Nephron (organoid): ENCODE measurements around the gene ASGR1.
A peak's percentile ranks its signal among the peaks of the same experiment; 100 is the strongest.

Experiments used
- H3K27ac Mint-ChIP-seq, 3 experiments: 2 replicates each; pipeline ENCODE4 v1.8.0; 2020; ENCODE audit warnings: mixed read lengths in 3 of 3, mild to moderate bottlenecking in 2 of 3, moderate library complexity in 1 of 3
- H3K27me3 Mint-ChIP-seq: 2 replicates; pipeline ENCODE4 v1.8.0; 2021; ENCODE audit warnings: low read depth, mild to moderate bottlenecking, moderate library complexity, mixed read lengths
- H3K36me3 Mint-ChIP-seq: 2 replicates; pipeline ENCODE4 v1.8.0; 2020; ENCODE audit warnings: low read depth, mixed read lengths
- H3K4me1 Mint-ChIP-seq: 2 replicates; pipeline ENCODE4 v1.8.0; 2020; ENCODE audit warnings: mixed read lengths
- H3K4me3 Mint-ChIP-seq, 3 experiments: 2 replicates each; pipeline ENCODE4 v1.8.0; 2020; ENCODE audit warnings: mild to moderate bottlenecking in 3 of 3, mixed read lengths in 3 of 3, moderate library complexity in 2 of 3
- H3K9me3 Mint-ChIP-seq: 2 replicates; pipeline ENCODE4 v1.8.0; 2020; ENCODE audit warnings: mixed read lengths
- TF ChIP-seq, protein P1 (sequence below), 3 experiments: fragments of 200-600 bp; sonication (generic); IDR thresholded peaks; one replicate each; pipeline ENCODE4 v1.5.0; 2021; ENCODE audit warnings: antibody characterized with exemption in 3 of 3; ENCODE audit not compliant: unreplicated experiment in 3 of 3

The ASGR1 gene

DNA sequence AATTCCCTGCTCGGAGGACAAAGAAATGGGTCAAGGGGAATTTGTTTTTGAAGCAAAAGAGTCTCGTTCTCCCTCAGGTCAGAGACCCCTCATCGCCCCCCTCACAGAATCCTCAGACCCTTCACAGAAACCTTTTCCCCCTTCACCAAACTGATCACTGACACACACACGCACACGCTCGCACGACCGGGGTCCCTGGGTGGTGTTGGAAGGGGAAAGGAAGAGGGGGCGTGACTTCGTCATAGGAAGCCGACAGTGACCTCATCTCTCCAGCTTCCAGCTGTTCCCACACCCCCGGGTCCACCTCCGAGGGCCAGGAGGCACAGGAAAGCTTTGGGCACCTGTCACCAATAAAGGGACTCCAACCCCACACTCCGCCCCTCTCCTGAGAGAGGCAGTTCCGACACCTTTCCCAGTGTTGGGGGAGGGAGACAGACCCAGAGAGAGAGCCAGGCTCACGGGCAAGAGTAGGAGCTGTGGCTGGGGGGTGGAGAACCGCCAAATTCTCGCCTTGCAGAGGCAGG lies 1.2 kb downstream of the ASGR1 start:
- H3K27me3 Mint-ChIP-seq = no peaks in the 10 kb centered on the region
- no peaks in the 10 kb centered on the region for H3K4me1 Mint-ChIP-seq
- no peak overlapping the region for H3K4me3 Mint-ChIP-seq
- TF ChIP-seq, protein P1, sequence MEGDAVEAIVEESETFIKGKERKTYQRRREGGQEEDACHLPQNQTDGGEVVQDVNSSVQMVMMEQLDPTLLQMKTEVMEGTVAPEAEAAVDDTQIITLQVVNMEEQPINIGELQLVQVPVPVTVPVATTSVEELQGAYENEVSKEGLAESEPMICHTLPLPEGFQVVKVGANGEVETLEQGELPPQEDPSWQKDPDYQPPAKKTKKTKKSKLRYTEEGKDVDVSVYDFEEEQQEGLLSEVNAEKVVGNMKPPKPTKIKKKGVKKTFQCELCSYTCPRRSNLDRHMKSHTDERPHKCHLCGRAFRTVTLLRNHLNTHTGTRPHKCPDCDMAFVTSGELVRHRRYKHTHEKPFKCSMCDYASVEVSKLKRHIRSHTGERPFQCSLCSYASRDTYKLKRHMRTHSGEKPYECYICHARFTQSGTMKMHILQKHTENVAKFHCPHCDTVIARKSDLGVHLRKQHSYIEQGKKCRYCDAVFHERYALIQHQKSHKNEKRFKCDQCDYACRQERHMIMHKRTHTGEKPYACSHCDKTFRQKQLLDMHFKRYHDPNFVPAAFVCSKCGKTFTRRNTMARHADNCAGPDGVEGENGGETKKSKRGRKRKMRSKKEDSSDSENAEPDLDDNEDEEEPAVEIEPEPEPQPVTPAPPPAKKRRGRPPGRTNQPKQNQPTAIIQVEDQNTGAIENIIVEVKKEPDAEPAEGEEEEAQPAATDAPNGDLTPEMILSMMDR (IDR thresholded peaks at IDR 0.05; ENCODE audit: unreplicated experiment in 3 of 3) = no peak
- H3K9me3 Mint-ChIP-seq = no peaks in the 10 kb centered on the region
- no peaks in the 10 kb centered on the region for H3K36me3 Mint-ChIP-seq
- peak overlapping the region in 1 of 3 experiments; percentile 36 for H3K27ac Mint-ChIP-seq

DNA sequence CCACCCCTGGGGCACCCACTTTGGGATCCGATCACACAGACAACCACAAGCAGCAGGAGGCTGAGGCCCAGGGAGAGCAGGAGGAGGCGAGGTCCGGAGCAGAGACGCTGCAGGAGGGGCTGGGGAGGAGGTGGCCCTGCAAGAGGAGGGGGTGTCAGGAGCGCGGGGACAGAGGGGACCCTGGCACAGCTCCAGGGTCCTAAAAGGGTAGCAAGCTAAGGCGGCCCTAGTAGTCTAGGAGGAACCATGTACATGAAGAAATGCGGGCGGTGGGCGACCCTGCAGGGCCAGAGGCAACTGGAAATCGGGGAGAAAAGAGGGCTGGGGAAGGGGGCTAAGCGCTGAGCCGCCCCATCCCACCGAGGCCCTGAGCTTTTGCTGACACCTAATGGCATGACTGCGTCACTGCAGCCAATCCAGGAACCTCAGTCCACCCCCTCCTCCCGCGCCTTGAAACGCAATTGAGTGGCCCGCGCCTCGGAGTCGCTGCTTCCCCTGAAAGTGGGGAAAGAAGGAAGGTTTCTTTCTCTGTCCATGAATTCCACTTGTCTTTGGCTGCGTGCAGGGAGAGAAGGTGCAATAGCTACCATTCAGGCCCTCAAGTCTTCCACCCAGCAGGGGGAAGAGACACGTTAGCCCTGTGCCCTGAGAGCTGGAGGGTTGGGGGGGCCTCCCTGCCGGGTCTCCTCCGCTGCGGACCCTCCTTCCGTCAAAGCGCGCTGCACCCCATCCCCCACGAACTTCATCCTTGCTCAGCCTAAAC lies 1.8 kb downstream of the ASGR1 start:
- H3K4me3 Mint-ChIP-seq = no peak overlapping the region
- H3K27me3 Mint-ChIP-seq = no peaks in the 10 kb centered on the region
- TF ChIP-seq, protein P1 (IDR thresholded peaks at IDR 0.05; ENCODE audit: unreplicated experiment in 3 of 3) = peak; percentile 88 to 98 (median 96)
- H3K27ac Mint-ChIP-seq = peak overlapping the region in 1 of 3 experiments; percentile 36
- no peaks in the 10 kb centered on the region for H3K4me1 Mint-ChIP-seq
- H3K9me3 Mint-ChIP-seq = peaks cover 4% of the 10 kb centered on the region
- peaks cover 4% of the 10 kb centered on the region for H3K36me3 Mint-ChIP-seq

DNA sequence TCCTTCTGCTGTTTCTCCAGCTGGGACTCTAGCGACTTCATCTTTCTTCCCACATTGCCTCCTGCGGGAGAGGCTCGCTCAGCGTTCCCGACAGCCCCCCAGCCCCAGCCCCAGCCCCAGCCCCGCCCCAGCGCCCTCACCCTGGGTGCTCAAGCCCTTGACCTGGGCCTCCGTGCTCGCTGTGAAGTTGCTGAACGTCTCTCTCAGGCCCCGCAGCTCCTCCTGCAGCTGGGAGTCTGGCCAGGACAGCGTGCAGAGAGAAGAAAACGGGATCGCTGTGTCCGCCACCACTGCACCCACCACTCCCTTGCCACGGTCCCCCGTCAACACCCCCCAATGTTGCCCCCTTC lies 2.4 kb downstream of the ASGR1 start:
- TF ChIP-seq, protein P1 (IDR thresholded peaks at IDR 0.05; ENCODE audit: unreplicated experiment in 3 of 3) = no peak
- peaks cover 7% of the 10 kb centered on the region for H3K36me3 Mint-ChIP-seq
- H3K4me3 Mint-ChIP-seq = no peak overlapping the region
- no peaks in the 10 kb centered on the region for H3K27me3 Mint-ChIP-seq
- H3K27ac Mint-ChIP-seq = no peak overlapping the region
- peaks cover 4% of the 10 kb centered on the region for H3K9me3 Mint-ChIP-seq
- H3K4me1 Mint-ChIP-seq = no peaks in the 10 kb centered on the region

DNA sequence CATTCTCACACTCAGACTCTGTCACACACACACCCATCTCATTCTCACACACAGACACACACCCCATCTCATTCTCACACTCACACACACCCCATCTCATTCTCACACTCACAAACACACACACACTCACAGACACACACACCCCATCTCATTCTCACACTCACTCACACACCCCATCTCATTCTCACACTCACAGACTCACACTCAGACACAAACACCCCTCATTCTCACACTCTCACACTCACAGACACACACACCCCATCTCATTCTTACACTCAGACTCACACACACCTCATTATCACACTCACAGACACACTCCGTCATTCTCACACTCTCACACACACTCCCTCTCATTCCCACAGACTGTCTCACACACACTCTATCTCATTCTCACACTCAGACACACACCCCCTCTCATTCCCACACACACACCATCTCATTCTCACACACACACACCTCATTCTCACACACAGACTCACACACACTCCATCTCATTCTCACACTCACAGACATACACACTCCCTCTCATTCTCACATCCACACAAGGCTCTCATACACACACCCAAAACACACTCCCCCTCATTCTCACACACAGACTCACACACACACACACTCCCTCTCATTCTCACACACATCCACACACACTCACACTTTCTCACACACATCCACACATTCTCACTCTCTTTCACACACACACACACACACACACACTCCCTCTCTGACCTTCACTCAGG lies 2.9 kb downstream of the ASGR1 start:
- no peak overlapping the region for H3K27ac Mint-ChIP-seq
- H3K9me3 Mint-ChIP-seq = peaks cover 5% of the 10 kb centered on the region
- no peaks in the 10 kb centered on the region for H3K27me3 Mint-ChIP-seq
- H3K36me3 Mint-ChIP-seq = peaks cover 7% of the 10 kb centered on the region
- no peaks in the 10 kb centered on the region for H3K4me1 Mint-ChIP-seq
- H3K4me3 Mint-ChIP-seq = no peak overlapping the region
- TF ChIP-seq, protein P1 (IDR thresholded peaks at IDR 0.05; ENCODE audit: unreplicated experiment in 3 of 3) = no peak

DNA sequence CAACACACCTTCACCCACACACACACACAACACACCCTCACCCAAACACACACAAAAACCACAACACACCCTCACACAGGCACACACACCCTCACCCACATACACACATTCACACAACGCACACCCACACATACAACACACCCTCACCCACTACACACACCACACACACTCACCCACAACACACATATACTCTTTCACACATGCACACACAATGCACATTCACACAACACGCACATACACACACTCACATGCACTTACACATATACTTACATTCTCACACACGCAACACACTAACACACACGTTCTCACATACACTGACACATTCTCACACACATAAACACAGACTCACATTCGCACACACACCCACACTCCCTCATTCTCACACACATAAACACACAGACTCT lies 3.8 kb downstream of the ASGR1 start:
- peaks cover 9% of the 10 kb centered on the region for H3K9me3 Mint-ChIP-seq
- H3K27me3 Mint-ChIP-seq = no peaks in the 10 kb centered on the region
- H3K4me3 Mint-ChIP-seq = no peak overlapping the region
- H3K36me3 Mint-ChIP-seq = peaks cover 9% of the 10 kb centered on the region
- H3K27ac Mint-ChIP-seq = no peak overlapping the region
- TF ChIP-seq, protein P1 (IDR thresholded peaks at IDR 0.05; ENCODE audit: unreplicated experiment in 3 of 3) = no peak
- no peaks in the 10 kb centered on the region for H3K4me1 Mint-ChIP-seq
